GM12878 (cell line): ENCODE data around the gene POLR2L. TPM values are rescaled to one million over a fixed set of nuclear protein-coding genes. Genes with fewer than 3 reads are reported as not detected.
A peak's percentile ranks its signal among the peaks of the same experiment; 100 is the strongest.

ENCODE experiments used
- BCL11A ChIP-seq: IDR thresholded peaks from 2 replicates; pipeline ENCODE4 v1.6.1; 2011; ENCODE audit warnings: low read depth, low read length
- CBFB ChIP-seq: IDR thresholded peaks from 2 replicates; pipeline ENCODE4 v1.6.1; 2016; ENCODE audit warnings: antibody characterized with exemption, low read depth
- EED ChIP-seq: sonication (generic); IDR thresholded peaks from 2 replicates; pipeline ENCODE4 v1.6.1; 2016; ENCODE audit warnings: antibody characterized with exemption, low read depth
- EZH2 ChIP-seq: IDR thresholded peaks from 2 replicates; pipeline ENCODE4 v1.6.1; 2012; ENCODE audit warnings: low read depth, mild to moderate bottlenecking, control low read depth, inconsistent platforms, low read length, borderline replicate concordance; ENCODE audit not compliant: control insufficient read depth
- FOS ChIP-seq: IDR thresholded peaks from 3 replicates; pipeline ENCODE4 v1.6.1; 2011; ENCODE audit warnings: borderline replicate concordance; ENCODE audit not compliant: insufficient read length; ENCODE audit errors: extremely low read depth
- GABPA ChIP-seq: IDR thresholded peaks from 2 replicates; pipeline ENCODE4 v1.6.1; 2014; ENCODE audit warnings: antibody characterized with exemption, low read depth, mild to moderate bottlenecking, inconsistent platforms
- HCFC1 ChIP-seq: fragments of 150-350 bp; IDR thresholded peaks from 2 replicates; pipeline ENCODE4 v1.6.1; 2014; ENCODE audit warnings: low read length
- HDAC6 ChIP-seq: fragments of 200-600 bp; sonication (generic); IDR thresholded peaks from one replicate; pipeline ENCODE4 v1.8.0; 2017; ENCODE audit warnings: antibody characterized with exemption; ENCODE audit not compliant: unreplicated experiment
- KLF5 ChIP-seq: fragments of 450-650 bp; IDR thresholded peaks from 2 replicates; pipeline ENCODE4 v1.6.1; 2014; ENCODE audit warnings: mild to moderate bottlenecking; ENCODE audit not compliant: partially characterized antibody
- LARP7 ChIP-seq: fragments of 450-650 bp; IDR thresholded peaks from 2 replicates; pipeline ENCODE4 v1.6.1; 2017; ENCODE audit warnings: mild to moderate bottlenecking
- MLLT1 ChIP-seq: fragments of 450-650 bp; IDR thresholded peaks from 2 replicates; pipeline ENCODE4 v1.6.1; 2016; ENCODE audit warnings: mild to moderate bottlenecking
- PAX5 ChIP-seq: IDR thresholded peaks from 2 replicates; pipeline ENCODE4 v1.6.1; 2011; ENCODE audit warnings: low read depth, low read length, borderline replicate concordance
- POLR2AphosphoS5 ChIP-seq: IDR thresholded peaks from 2 replicates; pipeline ENCODE4 v1.6.1; 2011; ENCODE audit warnings: mild to moderate bottlenecking, low read length, inconsistent platforms
- RAD51 ChIP-seq: fragments of 450-650 bp; IDR thresholded peaks from 2 replicates; pipeline ENCODE4 v1.6.1; 2016; ENCODE audit warnings: moderate library complexity, mild to moderate bottlenecking, inconsistent platforms
- RBBP5 ChIP-seq: fragments of 200-600 bp; sonication (generic); conservative IDR thresholded peaks from 2 replicates; pipeline ENCODE4 v1.6.1; 2016
- SP1 ChIP-seq: IDR thresholded peaks from one replicate; pipeline ENCODE4 v1.6.1; 2011; ENCODE audit warnings: low read depth, low read length
- SREBF1 ChIP-seq: IDR thresholded peaks from 2 replicates; pipeline ENCODE4 v1.6.1; 2012; ENCODE audit warnings: mild to moderate bottlenecking, low read length
- YBX1 ChIP-seq: fragments of 450-650 bp; IDR thresholded peaks from 2 replicates; pipeline ENCODE4 v1.6.1; 2016; ENCODE audit warnings: antibody characterized with exemption
- ZNF217 ChIP-seq: fragments of 450-650 bp; IDR thresholded peaks from 2 replicates; pipeline ENCODE4 v1.6.1; 2017; ENCODE audit warnings: antibody characterized with exemption, mild to moderate bottlenecking
- ZNF24 ChIP-seq: fragments of 450-650 bp; IDR thresholded peaks from 2 replicates; pipeline ENCODE4 v1.6.1; 2017; ENCODE audit warnings: antibody characterized with exemption, mild to moderate bottlenecking
- polyA plus RNA-seq, 11 experiments: library from polyadenylated mRNA; depleted of rRNA in 4 of 11; unstranded in 6 of 11; stranded (reverse) in 5 of 11; fragments of >200 nt; fragmentation: Nextera tagmentation in 4 of 11; fragmentation: Illumina TruSeq in 1 of 11; extraction: Ambion mirVana in 4 of 11; extraction: Trizol in 1 of 11; gene quantifications; 1 replicate in 1 of 11; 2 replicates in 10 of 11; pipeline versions ENCODE4 v1.2.1 to v1.2.3, GENCODE V29; 2011 to 2016; ENCODE audit warnings: inconsistent platforms in 2 of 11, missing spikeins in 2 of 11, low read depth in 1 of 11
- total RNA-seq, 4 experiments: library from RNA; depleted of rRNA in 3 of 4; stranded (reverse); fragments of >200 nt in 3 of 4; fragmentation: Illumina TruSeq in 1 of 4; extraction: Trizol in 1 of 4; gene quantifications; 2 replicates each; pipeline versions ENCODE4 v1.2.1 to v1.2.3, GENCODE V29; 2013 to 2021
- TF ChIP-seq, protein P1 (sequence below): IDR thresholded peaks from 2 replicates; pipeline ENCODE4 v1.6.1; 2012; ENCODE audit warnings: improper control_type of control experiment, low read depth, low read length; ENCODE audit not compliant: insufficient replicate concordance
- TF ChIP-seq, protein P2 (sequence below): IDR thresholded peaks from 2 replicates; pipeline ENCODE4 v1.6.1; 2011; ENCODE audit warnings: borderline replicate concordance, low read depth, mild to moderate bottlenecking, moderate library complexity, low read length; ENCODE audit not compliant: insufficient read depth, poor library complexity, severe bottlenecking
- TF ChIP-seq, protein P3 (sequence below): IDR thresholded peaks from 2 replicates; pipeline ENCODE4 v1.6.1; 2011; ENCODE audit warnings: mild to moderate bottlenecking, low read depth, low read length, moderate library complexity; ENCODE audit not compliant: insufficient replicate concordance

Gene POLR2L
- total and polyA plus RNA-seq, 10 of the 15 experiments (the other 5 are each of a cell fraction or from before 2014, with no cell fraction given), result 23.1 to 497 (median 125) TPM

DNA sequence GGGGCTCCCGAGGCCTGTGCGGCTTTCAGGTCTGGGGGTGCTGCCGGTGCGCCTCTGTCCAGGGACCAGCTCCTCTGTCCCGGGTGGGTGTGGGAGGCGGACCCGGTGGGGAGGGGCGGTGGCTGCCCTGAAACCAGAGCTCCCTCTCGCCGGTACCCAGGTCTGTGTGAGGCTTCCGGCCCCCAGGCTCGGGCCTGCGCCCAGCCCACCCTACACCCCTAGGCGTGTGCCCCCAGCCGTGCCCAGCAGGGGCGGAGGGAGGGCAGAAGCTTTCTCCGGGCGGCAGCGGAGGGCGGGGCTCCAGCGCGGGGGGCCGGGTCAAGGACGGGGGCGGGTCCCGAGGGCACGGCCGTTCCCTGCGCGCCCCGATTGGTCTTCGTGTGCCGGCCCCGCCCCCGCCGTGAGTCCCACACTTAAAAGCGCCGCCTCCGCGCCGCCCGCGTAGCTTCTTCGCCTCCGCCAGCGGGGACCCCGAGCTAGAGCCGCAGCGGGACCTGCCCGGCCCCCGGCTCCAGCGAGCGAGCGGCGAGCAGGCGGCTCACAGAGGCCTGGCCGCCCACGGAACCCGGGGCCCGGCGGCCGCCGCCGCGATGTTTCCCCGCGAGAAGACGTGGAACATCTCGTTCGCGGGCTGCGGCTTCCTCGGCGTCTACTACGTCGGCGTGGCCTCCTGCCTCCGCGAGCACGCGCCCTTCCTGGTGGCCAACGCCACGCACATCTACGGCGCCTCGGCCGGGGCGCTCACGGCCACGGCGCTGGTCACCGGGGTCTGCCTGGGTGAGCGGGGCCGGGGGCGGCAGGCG, 23.0 kb downstream of the POLR2L start (continued):
- TF ChIP-seq, protein P1, sequence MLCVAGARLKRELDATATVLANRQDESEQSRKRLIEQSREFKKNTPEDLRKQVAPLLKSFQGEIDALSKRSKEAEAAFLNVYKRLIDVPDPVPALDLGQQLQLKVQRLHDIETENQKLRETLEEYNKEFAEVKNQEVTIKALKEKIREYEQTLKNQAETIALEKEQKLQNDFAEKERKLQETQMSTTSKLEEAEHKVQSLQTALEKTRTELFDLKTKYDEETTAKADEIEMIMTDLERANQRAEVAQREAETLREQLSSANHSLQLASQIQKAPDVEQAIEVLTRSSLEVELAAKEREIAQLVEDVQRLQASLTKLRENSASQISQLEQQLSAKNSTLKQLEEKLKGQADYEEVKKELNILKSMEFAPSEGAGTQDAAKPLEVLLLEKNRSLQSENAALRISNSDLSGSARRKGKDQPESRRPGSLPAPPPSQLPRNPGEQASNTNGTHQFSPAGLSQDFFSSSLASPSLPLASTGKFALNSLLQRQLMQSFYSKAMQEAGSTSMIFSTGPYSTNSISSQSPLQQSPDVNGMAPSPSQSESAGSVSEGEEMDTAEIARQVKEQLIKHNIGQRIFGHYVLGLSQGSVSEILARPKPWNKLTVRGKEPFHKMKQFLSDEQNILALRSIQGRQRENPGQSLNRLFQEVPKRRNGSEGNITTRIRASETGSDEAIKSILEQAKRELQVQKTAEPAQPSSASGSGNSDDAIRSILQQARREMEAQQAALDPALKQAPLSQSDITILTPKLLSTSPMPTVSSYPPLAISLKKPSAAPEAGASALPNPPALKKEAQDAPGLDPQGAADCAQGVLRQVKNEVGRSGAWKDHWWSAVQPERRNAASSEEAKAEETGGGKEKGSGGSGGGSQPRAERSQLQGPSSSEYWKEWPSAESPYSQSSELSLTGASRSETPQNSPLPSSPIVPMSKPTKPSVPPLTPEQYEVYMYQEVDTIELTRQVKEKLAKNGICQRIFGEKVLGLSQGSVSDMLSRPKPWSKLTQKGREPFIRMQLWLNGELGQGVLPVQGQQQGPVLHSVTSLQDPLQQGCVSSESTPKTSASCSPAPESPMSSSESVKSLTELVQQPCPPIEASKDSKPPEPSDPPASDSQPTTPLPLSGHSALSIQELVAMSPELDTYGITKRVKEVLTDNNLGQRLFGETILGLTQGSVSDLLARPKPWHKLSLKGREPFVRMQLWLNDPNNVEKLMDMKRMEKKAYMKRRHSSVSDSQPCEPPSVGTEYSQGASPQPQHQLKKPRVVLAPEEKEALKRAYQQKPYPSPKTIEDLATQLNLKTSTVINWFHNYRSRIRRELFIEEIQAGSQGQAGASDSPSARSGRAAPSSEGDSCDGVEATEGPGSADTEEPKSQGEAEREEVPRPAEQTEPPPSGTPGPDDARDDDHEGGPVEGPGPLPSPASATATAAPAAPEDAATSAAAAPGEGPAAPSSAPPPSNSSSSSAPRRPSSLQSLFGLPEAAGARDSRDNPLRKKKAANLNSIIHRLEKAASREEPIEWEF, result no peak
- TF ChIP-seq BCL11A (no peak), RAD51 (no peak), ZNF217 (no peak), POLR2AphosphoS5 (peak; percentile 86), RBBP5 (no peak), GABPA (no peak), FOS (no peak), EZH2 (no peak), LARP7 (peak; percentile 94), SP1 (peak; percentile 31), ZNF24 (peak; percentile 56; the same call in 1 of the 2 replicates), PAX5 (no peak), YBX1 (no peak), HCFC1 (no peak), MLLT1 (no peak), HDAC6 (no peak), EED (no peak), SREBF1 (no peak), CBFB (no peak), KLF5 (peak; percentile 64)
- TF ChIP-seq, protein P2, sequence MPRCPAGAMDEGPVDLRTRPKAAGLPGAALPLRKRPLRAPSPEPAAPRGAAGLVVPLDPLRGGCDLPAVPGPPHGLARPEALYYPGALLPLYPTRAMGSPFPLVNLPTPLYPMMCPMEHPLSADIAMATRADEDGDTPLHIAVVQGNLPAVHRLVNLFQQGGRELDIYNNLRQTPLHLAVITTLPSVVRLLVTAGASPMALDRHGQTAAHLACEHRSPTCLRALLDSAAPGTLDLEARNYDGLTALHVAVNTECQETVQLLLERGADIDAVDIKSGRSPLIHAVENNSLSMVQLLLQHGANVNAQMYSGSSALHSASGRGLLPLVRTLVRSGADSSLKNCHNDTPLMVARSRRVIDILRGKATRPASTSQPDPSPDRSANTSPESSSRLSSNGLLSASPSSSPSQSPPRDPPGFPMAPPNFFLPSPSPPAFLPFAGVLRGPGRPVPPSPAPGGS, result no peak
- TF ChIP-seq, protein P3, sequence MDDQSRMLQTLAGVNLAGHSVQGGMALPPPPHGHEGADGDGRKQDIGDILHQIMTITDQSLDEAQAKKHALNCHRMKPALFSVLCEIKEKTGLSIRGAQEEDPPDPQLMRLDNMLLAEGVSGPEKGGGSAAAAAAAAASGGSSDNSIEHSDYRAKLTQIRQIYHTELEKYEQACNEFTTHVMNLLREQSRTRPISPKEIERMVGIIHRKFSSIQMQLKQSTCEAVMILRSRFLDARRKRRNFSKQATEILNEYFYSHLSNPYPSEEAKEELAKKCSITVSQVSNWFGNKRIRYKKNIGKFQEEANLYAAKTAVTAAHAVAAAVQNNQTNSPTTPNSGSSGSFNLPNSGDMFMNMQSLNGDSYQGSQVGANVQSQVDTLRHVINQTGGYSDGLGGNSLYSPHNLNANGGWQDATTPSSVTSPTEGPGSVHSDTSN, result no peak
